Hypothalamus (tissue), 51 donors: Measurements from ENCODE around the gene RIC1.
"Not testable (repeated sequence)": the region's sequence is repeated elsewhere in the genome, so short reads cannot be mapped to it uniquely, and the experiment has no call there.

Experiments used
- DNase-seq, 51 donors: peaks; one replicate each; lab custom pipeline; 2025; lab: John Stamatoyannopoulos, UW

The RIC1 gene

GRCh38 chr9:5718296-5719032, 89.6 kb downstream of the RIC1 start:
- DNase-seq = no peak

- no peak for DNase-seq
Observed at GRCh38 chr9:5719100-5719926, 90.4 kb downstream of the RIC1 start.

- no peak for DNase-seq
Observed at GRCh38 chr9:5720151-5720550, 91.2 kb downstream of the RIC1 start.

- no peak for DNase-seq
Observed at GRCh38 chr9:5721279-5722087, 92.6 kb downstream of the RIC1 start.

GRCh38 chr9:5722679-5723078, 93.8 kb downstream of the RIC1 start:
- DNase-seq = not testable (repeated sequence)

- DNase-seq = no peak
Observed at GRCh38 chr9:5735072-5735471, 106.2 kb downstream of the RIC1 start.

- no peak for DNase-seq
Observed at GRCh38 chr9:5736563-5737346, 107.8 kb downstream of the RIC1 start.

GRCh38 chr9:5743109-5743508, 114.2 kb downstream of the RIC1 start:
- DNase-seq = no peak

GRCh38 chr9:5748438-5748837, 119.5 kb downstream of the RIC1 start:
- DNase-seq = no peak

- DNase-seq = no peak
Observed at GRCh38 chr9:5749306-5749705, 120.4 kb downstream of the RIC1 start.

- no peak for DNase-seq
Observed at GRCh38 chr9:5750569-5750968, 121.7 kb downstream of the RIC1 start.

GRCh38 chr9:5756633-5757032, 127.7 kb downstream of the RIC1 start:
- DNase-seq = no peak

GRCh38 chr9:5760338-5760737, 131.4 kb downstream of the RIC1 start:
- no peak for DNase-seq

GRCh38 chr9:5762421-5762820, 133.5 kb downstream of the RIC1 start:
- no peak for DNase-seq

- no peak for DNase-seq
Observed at GRCh38 chr9:5764130-5764868, 135.4 kb downstream of the RIC1 start.

- no peak for DNase-seq
Observed at GRCh38 chr9:5767968-5768932, 139.3 kb downstream of the RIC1 start.

- DNase-seq = no peak
Observed at GRCh38 chr9:5773324-5773999, 144.6 kb downstream of the RIC1 start.

- no peak for DNase-seq
Observed at GRCh38 chr9:5778805-5779204, 149.9 kb downstream of the RIC1 start.
